Measurements from ENCODE around the gene CD38.

DNA sequence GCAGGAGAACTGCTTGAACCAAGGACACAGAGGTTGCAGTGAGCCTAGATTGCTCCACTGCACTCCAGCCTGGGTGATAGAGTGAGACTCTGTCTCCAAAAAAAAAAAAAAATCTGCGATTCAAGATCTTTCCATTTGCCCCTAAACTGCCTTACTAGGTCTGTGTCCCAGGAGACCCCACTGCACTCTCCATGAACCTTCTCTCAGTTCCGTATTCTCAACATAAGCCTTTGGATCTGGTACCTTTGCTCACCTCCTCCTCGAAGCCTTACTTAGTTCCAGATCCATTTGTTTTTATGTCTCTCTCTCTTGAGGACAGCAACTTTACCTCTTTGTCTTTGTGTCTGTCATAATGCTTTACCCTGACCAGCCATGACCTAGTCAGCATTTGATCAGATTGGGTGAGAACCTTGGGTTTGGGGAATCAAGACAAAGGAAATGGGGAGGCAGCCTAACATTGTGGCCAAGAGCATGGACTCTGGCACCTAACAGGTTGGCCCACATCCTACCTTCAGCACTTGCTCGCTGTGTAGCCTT, 41.5 kb upstream of the CD38 start:
- TF ChIP-seq ZNF138 (CRISPR knock-in tag; conservative IDR thresholded peaks at IDR 0.05) (no peak), ZBTB21 (CRISPR knock-in tag; IDR thresholded peaks at IDR 0.05; ENCODE audit: borderline replicate concordance) (no peak), NFYB (CRISPR knock-in tag; conservative IDR thresholded peaks at IDR 0.05; ENCODE audit: low read depth) (no peak), PRRX2 (CRISPR knock-in tag; IDR thresholded peaks at IDR 0.05) (no peak), IRF2 (CRISPR knock-in tag; IDR thresholded peaks at IDR 0.05; ENCODE audit: borderline replicate concordance, low read depth) (no peak)
- TF ChIP-seq, protein P1, sequence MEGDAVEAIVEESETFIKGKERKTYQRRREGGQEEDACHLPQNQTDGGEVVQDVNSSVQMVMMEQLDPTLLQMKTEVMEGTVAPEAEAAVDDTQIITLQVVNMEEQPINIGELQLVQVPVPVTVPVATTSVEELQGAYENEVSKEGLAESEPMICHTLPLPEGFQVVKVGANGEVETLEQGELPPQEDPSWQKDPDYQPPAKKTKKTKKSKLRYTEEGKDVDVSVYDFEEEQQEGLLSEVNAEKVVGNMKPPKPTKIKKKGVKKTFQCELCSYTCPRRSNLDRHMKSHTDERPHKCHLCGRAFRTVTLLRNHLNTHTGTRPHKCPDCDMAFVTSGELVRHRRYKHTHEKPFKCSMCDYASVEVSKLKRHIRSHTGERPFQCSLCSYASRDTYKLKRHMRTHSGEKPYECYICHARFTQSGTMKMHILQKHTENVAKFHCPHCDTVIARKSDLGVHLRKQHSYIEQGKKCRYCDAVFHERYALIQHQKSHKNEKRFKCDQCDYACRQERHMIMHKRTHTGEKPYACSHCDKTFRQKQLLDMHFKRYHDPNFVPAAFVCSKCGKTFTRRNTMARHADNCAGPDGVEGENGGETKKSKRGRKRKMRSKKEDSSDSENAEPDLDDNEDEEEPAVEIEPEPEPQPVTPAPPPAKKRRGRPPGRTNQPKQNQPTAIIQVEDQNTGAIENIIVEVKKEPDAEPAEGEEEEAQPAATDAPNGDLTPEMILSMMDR (IDR thresholded peaks at IDR 0.05) = no peak
- TF ChIP-seq, protein P2, sequence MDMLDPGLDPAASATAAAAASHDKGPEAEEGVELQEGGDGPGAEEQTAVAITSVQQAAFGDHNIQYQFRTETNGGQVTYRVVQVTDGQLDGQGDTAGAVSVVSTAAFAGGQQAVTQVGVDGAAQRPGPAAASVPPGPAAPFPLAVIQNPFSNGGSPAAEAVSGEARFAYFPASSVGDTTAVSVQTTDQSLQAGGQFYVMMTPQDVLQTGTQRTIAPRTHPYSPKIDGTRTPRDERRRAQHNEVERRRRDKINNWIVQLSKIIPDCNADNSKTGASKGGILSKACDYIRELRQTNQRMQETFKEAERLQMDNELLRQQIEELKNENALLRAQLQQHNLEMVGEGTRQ (CRISPR knock-in tag; IDR thresholded peaks at IDR 0.05) = no peak
- TF ChIP-seq, protein P3, sequence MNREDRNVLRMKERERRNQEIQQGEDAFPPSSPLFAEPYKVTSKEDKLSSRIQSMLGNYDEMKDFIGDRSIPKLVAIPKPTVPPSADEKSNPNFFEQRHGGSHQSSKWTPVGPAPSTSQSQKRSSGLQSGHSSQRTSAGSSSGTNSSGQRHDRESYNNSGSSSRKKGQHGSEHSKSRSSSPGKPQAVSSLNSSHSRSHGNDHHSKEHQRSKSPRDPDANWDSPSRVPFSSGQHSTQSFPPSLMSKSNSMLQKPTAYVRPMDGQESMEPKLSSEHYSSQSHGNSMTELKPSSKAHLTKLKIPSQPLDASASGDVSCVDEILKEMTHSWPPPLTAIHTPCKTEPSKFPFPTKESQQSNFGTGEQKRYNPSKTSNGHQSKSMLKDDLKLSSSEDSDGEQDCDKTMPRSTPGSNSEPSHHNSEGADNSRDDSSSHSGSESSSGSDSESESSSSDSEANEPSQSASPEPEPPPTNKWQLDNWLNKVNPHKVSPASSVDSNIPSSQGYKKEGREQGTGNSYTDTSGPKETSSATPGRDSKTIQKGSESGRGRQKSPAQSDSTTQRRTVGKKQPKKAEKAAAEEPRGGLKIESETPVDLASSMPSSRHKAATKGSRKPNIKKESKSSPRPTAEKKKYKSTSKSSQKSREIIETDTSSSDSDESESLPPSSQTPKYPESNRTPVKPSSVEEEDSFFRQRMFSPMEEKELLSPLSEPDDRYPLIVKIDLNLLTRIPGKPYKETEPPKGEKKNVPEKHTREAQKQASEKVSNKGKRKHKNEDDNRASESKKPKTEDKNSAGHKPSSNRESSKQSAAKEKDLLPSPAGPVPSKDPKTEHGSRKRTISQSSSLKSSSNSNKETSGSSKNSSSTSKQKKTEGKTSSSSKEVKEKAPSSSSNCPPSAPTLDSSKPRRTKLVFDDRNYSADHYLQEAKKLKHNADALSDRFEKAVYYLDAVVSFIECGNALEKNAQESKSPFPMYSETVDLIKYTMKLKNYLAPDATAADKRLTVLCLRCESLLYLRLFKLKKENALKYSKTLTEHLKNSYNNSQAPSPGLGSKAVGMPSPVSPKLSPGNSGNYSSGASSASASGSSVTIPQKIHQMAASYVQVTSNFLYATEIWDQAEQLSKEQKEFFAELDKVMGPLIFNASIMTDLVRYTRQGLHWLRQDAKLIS (CRISPR knock-in tag; IDR thresholded peaks at IDR 0.05; ENCODE audit: borderline replicate concordance) = no peak

Data from WTC11 (cell line).